Calu3 (cell line): ENCODE data around the gene YIF1B. TPM values are rescaled to one million over a fixed set of nuclear protein-coding genes. Genes with fewer than 3 reads are reported as not detected.
A peak's percentile ranks its signal among the peaks of the same experiment; 100 is the strongest.

Experiments used
- BruUV-seq: library from RNA; stranded (reverse); fragments of 400-500 nt; replicated peaks from 2 replicates; lab custom pipeline; 2021; lab: Mats Ljungman, UMichigan
- CTCF ChIA-PET: fragments of 300-600 bp; sonication (Branson Sonifier 250); formaldehyde crosslinking; loops from one replicate; lab custom pipeline; 2022; ENCODE audit warnings: antibody characterized with exemption; lab: Charles Lee
- DNase-seq: peaks from one replicate; pipeline ENCODE4 v3.0.0; 2022
- H3K27ac Mint-ChIP-seq: one replicate; pipeline ENCODE4 v1.8.0; 2022; ENCODE audit warnings: mixed read lengths; ENCODE audit not compliant: unreplicated experiment
- H3K27me3 Mint-ChIP-seq: one replicate; pipeline ENCODE4 v1.8.0; 2022; ENCODE audit warnings: mixed read lengths; ENCODE audit not compliant: unreplicated experiment
- H3K36me3 Mint-ChIP-seq: one replicate; pipeline ENCODE4 v1.8.0; 2022; ENCODE audit warnings: mild to moderate bottlenecking, moderate library complexity, mixed read lengths; ENCODE audit not compliant: insufficient read depth, unreplicated experiment
- H3K4me1 Mint-ChIP-seq: one replicate; pipeline ENCODE4 v1.8.0; 2022; ENCODE audit warnings: mild to moderate bottlenecking, low read depth, mixed read lengths; ENCODE audit not compliant: unreplicated experiment
- H3K4me3 Mint-ChIP-seq: one replicate; pipeline ENCODE4 v1.8.0; 2022; ENCODE audit warnings: mild to moderate bottlenecking, low read depth, moderate library complexity, mixed read lengths; ENCODE audit not compliant: unreplicated experiment
- H3K9me3 Mint-ChIP-seq: one replicate; pipeline ENCODE4 v1.8.0; 2022; ENCODE audit warnings: low read depth, mixed read lengths; ENCODE audit not compliant: unreplicated experiment
- CTCF ChIP-seq: fragments of 200-600 bp; IDR thresholded peaks from one replicate; pipeline ENCODE4 v1.8.0; 2022; ENCODE audit warnings: antibody characterized with exemption; ENCODE audit not compliant: unreplicated experiment
- intact Hi-C: fragments of 100-400 bp; cut with micrococcal nuclease; formaldehyde crosslinking; loops from one replicate; pipeline ENCODE4 v1.10.0; 2022; ENCODE audit not compliant: unreplicated experiment
- total RNA-seq: library from RNA; stranded (reverse); gene quantifications from 2 replicates; pipeline ENCODE4 v1.2.3, GENCODE V29; 2022

Gene YIF1B
- total RNA-seq, 1 experiment from 2014 or later = 45.4 TPM

GRCh38 chr19:38298821-38299680 is 16.7 kb downstream of the YIF1B start:
- no peak for DNase-seq
- Mint-ChIP-seq H3K4me1 (peaks cover 36% of the 10 kb centered on the region), H3K27ac (peak overlapping the region; percentile 71), H3K36me3 (peaks cover 77% of the 10 kb centered on the region), H3K9me3 (no peaks in the 10 kb centered on the region), H3K27me3 (no peaks in the 10 kb centered on the region), H3K4me3 (no peak overlapping the region)
- CTCF ChIA-PET = interaction anchor here (0.6 to 0.9 kb wide), 2 partner anchors 22 to 89 kb away, joined by 4 to 5 read pairs; partner anchors contain the start of gene GGN
- intact Hi-C loops = no loop called here
- no peak for TF ChIP-seq CTCF
- BruUV-seq = no TSS peak

- TF ChIP-seq CTCF = no peak
- Mint-ChIP-seq H3K27me3 (no peaks in the 10 kb centered on the region), H3K4me1 (peaks cover 27% of the 10 kb centered on the region), H3K4me3 (no peak overlapping the region), H3K9me3 (no peaks in the 10 kb centered on the region), H3K36me3 (peaks cover 92% of the 10 kb centered on the region), H3K27ac (no peak overlapping the region)
- intact Hi-C loops = no loop called here
- DNase-seq = no peak
- CTCF ChIA-PET = interaction anchor here (0.8 to 1.0 kb wide), 2 partner anchors 11 to 29 kb away, joined by 3 to 5 read pairs; no protein-coding TSS in a partner anchor
- no TSS peak for BruUV-seq
These were observed 21.7 kb downstream of the YIF1B start for GRCh38 chr19:38294090-38294489.

- Mint-ChIP-seq H3K4me1 (peaks cover 31% of the 10 kb centered on the region), H3K36me3 (peaks cover 91% of the 10 kb centered on the region), H3K4me3 (no peak overlapping the region), H3K27ac (no peak overlapping the region), H3K27me3 (no peaks in the 10 kb centered on the region), H3K9me3 (no peaks in the 10 kb centered on the region)
- BruUV-seq = no TSS peak
- CTCF ChIA-PET = no interaction called here
- DNase-seq = no peak
- intact Hi-C loops = no loop called here
- no peak for TF ChIP-seq CTCF
These were observed 22.5 kb downstream of the YIF1B start for GRCh38 chr19:38293281-38293680.

- Mint-ChIP-seq H3K4me1 (peaks cover 32% of the 10 kb centered on the region), H3K27ac (no peak overlapping the region), H3K4me3 (no peak overlapping the region), H3K36me3 (peaks cover 96% of the 10 kb centered on the region), H3K27me3 (no peaks in the 10 kb centered on the region), H3K9me3 (no peaks in the 10 kb centered on the region)
- TSS peak; percentile 93 for BruUV-seq
- CTCF ChIA-PET = interaction anchor here (1.7 kb wide), 1 partner anchor 17 kb away, joined by 4 read pairs; no protein-coding TSS in a partner anchor
- DNase-seq = no peak
- TF ChIP-seq CTCF = no peak
- intact Hi-C loops = no loop called here
These were observed 23.9 kb downstream of the YIF1B start for GRCh38 chr19:38291855-38292254.
